HG02798 (cell line): ENCODE data around the gene MRPL9.

Source experiments
- ATAC-seq: cut with Tn5 transposase; IDR thresholded peaks from one replicate; pipeline ENCODE4 v1.9.1; 2021; ENCODE audit warnings: mild to moderate bottlenecking; ENCODE audit not compliant: unreplicated experiment, poor library complexity

Gene MRPL9

DNA sequence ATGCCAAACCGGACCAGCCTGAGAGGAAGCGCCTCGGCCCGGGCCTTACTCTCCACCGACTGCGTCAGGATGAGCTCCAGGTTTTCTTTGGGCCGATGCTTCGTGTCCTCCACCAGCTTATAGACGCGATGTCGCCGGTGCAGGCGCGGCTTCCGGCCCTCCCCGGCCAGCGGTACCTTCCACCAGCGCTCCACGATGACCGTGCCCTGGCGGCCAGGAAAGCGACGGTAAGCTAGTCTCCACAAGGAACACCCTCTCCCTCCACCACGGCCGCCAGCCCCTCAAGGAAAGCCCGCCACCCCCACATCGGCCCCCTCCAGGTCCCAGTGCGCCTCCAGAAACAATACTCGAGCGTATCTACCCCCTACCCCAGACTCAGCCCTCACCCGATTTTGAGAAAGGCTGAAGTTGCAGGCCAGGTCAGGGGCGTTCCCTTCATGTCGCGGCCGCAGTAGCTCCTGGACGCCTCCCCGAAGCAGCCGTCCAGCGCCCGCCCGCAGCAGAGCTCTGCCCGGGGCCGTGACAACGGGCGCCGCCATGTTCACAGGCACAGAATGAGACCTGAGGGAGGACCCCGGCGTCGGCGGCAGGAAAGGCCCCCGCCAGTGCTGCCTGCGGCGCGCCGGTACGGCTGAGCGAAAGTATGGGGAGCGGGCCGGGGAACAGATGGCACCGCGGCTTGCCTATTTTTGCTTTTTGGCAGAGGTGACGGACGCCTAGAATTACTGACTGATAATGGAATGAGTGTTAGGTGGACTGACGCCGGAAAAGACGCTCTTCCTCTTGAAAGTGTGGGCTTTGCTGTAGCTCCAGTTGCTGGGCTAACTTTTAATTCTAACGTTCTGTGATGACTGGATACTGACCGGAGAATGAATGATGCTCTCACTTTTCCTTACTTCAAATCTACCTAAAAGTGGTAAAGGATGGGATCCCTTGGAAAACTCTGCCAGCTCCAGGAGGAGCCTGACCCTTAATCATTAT, at the start of gene MRPL9:
Gene MRPL9 (minus strand): TSS at position 556 of the 981 bp plus-strand sequence. CDS start 17 bp downstream, at position 539.
- ATAC-seq, result peak; percentile 94

DNA sequence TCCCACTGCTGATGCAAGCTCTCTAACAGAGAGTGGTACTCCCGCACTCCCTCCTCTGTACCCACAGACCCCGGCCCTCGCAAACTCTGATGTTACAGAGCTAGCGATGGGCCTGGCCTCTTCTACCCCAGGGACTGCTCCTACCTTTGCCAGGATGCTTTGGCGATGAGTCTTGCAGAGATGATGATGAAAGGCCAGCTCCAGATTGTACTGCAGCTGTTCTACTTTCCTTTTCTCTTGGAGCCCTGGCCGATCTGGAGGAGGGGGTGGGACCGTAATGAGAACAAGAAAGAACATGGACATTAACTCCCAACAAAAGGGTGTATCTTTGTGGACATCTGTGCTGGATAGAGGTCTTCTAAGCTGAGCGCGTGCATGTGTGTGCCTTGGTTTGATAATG, 47.9 kb upstream of the MRPL9 start:
- ATAC-seq, result no peak

DNA sequence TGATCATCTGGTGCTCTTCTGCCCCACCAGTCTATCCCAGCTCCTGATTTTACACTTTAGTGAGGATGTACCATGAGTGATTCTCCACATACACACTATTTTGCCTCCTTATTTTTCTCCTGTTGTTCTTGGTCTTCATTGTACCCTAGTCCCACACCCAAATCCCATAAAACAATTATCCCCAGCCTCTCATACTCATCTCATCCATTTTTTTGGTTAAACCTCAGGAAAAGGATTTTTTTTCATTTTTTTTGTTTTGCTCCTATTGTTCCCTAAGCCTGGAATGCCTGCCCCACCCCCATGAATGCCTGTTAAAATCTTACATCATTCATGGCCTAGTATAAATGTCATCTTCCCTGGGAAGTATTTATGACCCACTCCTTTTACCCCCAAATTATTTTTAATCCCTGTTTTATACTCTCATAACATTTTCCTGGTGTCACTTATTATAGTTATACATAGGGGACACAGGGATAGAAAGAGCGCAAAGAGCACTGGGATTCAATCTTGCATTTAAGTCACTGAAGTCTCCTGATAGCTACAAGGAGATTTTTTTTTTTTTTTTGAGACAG, 46.8 kb upstream of the MRPL9 start:
- no peak for ATAC-seq

DNA sequence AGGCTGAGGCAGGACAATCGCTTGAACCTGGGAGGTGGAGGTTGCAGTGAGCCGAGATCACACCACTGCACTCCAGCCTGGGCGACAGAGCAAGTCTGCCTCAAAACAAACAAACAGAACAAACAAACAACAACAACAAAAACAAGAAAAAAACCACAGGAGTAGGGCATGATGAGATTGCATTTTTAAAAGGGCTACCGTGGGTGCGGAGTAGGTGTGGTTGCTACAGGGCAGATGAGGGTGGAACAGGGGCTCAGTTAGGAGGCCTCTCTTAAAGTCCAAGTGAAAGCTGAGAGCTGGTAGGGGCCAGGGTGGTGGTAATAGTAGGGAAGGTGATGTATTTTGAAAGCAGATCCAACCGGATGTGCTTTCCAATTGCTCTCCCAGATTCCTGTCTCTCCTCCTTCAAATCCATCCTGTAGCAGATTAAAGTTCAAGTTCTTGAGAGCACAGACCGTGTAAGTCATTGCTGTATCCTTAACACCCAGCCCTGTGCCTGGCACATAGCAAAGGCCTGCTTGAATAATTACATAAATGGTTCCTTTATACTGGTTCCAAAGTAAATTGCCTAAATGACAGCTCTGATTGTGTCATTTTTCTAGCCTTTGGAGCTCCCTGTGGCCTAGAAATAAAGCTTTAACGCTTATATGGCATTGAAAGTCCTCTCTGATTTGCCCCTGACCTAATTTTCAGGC, 46.1 kb upstream of the MRPL9 start:
- ATAC-seq, result no peak

DNA sequence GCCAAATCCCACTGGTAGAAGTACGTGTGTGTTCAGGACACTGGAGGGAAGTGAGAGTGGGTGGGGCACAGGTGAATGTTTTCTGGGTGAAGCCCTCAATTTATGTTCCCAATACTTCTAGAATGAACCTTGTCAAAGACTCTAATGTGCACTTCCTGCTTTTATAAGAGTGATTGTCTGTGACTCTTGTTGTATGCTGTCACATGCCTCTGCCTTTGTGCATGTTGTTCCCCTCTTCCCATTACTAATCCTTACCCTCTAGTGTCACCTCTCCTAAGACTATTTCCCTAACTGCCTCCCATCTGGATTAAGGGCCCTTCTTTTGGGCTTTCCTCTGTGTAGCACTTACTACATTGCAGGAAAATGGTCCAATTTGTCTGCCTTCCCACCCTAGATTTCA, 44.5 kb upstream of the MRPL9 start:
- ATAC-seq, result no peak

DNA sequence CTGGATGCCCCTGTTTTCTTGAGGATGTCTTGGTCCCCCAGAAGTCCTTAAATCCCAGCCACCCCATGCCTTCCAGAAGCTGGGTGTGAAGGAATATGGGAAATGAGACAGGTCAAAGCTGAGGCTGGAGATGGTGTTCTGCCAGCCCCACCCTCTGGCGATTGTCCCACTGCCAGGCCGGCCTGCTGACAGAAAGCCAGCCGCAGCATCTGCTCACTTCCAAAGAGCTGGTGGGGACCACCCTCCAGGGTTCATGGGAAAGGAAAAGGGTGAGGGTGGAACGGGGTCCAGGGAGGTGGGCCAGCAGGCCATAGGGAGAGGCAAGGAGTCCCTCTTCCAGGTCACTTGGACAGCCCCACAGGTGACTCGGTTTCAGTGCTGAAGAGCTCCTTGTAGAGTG, 43.8 kb upstream of the MRPL9 start:
- no peak for ATAC-seq

DNA sequence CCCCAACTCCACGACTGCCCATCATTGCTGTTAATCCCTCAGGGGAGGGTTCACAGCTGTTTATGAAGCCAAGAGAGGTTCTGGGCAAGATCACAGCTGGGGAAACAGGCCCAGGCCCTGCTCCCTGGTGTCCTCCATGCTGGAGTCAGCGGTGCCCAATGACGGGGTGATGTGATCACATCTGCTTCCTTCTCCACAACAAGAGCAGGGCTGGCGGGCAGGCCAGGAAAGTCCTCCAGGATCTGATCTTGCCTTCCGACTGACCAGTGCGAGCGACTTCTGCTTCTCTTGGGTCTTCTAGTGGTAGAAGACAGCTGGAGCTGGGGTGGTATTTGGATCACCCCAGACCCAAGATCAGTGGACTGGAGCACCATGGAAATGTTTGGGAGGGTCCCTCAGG, 42.9 kb upstream of the MRPL9 start:
- no peak for ATAC-seq

DNA sequence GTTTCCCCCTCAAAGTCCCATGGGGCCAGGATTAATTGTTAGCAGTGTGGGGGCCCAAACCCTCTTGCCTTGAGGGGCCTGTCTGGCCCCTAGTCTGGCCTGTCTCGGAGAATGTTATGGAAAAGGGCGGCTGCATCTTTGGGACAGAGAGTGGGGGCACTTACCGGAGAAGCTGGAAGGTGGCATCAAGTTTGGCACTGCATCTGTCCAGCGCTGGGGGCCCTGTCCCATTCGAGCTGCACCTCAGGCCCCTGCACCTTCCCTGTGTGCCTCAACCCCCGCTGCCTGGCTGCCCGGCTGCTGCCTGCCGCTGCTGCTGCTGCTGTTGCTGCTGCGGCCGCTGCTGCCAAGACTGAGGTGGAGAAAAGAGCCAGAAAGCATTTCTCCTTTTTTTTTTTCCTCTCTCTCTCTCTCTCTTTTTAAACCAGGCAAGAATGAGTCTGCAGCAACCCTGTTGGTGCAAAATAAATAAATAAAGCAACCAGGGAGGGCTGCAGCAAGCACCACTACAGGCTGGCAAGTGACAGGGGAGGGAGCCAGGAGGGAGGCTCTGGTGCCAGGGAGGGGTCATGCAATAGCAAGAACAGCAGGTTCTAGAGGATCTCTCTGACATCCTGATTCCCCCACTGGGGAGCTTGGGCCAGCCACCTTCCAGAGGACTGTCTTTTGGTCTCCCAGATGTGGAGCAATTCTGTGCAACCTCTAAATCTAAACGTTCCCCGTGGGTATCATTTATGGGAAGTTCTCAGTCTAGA, 41.9 kb upstream of the MRPL9 start, which contains the start of gene LINGO4:
Gene LINGO4 (minus strand): TSS at position 354 of the 755 bp plus-strand sequence. CDS start 2,715 bp downstream, outside the sequence.
- no peak for ATAC-seq

DNA sequence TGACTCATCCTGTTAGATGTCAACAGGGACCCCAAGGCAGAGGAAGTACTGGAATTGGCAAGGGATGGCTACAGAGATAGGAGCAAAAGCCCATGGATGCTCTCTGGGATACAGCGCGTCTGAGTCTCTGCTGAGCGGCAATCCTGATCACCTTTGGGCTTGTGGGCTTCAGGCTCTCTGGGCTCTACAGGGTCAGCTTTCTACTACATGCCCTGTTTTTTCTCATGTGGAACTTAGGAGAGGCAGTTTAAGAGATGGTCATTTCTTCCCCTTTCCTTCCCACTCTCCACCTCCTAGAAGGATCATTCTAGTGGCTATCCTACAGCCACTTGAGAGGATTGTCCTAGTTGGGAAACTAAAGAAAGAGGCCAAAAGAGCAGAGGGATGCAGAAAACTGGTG, 40.6 kb upstream of the MRPL9 start:
- ATAC-seq, result no peak

DNA sequence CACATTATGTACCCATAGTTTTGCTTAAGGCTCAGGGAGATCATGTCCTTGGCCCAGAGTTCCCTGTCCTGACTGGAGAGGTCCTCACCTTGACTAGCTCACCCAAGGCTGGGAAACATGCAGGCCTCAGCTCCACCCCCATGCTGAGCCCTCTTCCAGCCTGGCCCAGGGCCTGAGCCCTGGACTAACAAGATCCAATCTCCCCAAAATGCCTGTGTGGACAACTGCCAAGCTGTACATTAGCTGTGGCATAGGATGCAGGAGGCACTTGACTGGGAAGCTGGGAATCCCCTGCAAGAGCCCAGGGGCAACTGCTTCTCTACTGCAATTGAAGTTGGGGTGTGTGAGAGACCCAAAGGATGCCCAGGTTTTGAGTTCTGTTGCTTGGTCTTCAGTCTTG, 39.9 kb upstream of the MRPL9 start:
- ATAC-seq, result no peak

DNA sequence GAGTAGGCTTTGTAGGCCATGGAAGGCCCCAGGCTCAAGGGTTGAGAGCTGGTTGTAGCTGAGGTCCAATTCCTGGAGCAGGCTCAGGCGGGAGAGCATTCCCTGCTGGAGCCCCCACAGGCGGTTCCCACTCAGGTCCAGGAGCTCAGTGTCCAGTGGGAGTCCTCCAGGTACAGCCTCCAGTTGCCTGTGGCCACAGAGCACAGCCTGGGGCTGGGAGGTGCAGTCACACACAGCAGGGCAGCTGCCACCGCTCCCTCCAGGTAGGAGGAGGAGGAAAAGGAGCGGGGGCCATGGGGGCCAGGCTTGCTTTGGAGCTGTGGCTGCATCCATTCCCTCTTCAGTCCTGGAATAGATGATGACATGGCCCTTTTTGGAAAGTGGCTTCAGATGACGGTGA, 39.1 kb upstream of the MRPL9 start:
- no peak for ATAC-seq

DNA sequence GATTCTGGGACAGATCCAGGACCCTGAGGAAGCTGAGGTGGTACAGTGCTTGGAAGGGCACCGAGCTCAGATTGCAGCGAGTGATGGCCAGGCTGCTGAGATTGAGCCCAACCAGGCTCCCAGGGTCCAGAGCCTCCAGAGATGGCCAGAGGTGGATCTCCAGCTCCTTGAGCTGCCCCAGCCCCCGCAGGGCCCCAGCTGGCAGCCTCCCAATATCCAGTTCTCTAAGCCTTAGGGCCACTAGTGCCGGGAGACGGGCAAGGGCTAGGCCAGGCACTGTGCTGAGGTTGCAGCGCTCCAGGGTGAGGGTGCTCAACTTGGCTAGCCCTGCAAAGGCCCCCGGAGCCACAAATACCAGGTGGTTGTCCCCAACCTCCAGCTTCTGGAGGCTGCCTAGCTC, 38.5 kb upstream of the MRPL9 start:
- no peak for ATAC-seq

DNA sequence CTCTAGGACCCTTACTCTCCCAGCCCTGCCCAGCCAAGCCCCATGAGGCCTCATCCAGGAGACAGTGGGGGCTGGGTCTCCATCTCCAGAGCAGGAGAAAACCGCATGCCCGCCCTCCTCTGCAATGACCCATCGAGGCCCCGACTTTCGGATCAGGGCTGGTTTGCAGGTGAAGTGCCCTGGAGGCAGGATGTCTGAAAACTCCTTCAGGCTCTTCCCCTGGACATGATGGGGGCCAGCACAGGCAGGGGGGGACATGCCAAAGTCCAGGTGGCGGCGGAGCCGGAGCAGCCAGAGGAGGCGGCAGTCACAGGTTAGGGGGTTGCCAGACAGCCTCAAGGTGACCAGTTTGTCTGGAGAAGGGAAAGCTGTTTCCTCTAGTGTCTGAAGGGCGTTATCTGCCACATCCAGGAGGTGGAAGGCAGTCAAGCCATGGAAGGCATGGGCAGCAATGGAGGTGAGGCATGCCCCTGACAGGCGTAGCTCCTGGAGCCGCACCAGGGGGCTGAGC, 38.1 kb upstream of the MRPL9 start:
- no peak for ATAC-seq

DNA sequence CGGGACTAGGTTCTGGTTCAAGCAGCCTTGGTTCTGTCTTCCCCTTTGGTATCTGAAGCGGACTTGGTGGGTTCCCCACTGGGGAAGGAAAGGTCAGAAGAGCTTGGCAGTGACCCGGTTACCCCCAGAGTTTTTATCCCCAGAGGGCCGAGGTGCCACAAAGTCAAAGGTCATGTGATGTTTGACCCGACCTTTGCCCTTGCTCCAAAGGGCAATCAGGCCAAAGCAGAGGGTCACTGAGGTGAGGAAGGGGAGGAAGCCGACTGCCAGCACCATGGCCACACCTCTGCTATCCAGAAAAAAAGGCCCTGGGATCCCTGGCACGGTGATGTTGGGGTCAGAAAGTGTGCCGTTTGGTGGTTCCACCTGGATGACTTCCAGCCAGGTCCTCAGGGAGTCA, 37.5 kb upstream of the MRPL9 start:
- ATAC-seq, result no peak

DNA sequence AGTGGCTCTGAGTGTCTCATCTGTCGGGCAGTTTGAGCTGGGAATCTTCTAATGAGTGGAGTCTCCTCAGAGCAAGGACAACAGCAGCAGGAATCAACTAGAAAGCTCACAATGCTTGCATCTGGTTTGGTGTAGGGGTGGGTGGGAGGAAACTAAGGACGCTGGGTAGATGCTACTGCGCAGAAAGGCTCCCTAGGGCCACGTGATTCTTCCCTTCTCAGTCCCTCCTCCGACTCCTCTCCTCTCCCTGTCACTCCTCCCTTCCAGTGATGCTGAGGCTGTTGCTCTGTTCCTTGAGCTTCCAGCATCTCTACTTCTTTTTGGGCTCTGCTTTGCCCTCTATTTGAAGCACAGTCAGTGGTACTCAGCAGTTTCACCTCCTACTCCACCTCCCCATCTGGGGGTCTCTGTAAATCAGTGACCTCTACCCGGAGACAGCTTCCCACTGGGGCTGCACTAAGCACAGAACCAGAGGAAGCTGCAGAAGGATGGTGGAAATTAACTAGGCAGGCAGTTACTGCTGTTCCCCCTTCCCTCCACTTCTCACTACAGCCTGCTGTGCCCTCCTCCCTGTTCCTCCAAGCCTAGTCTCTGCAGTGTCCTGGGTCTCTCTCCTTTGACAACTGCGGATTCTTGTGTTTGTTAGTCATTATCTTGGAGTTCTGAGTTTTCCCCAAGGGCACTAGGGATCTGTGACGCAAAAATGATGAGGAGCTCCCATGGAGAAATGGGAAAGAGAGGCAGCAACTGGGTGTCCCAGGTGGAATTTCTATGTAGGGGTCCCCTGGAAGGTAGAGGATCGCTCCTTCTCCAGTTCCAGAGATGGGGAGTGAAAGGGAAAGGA, 36.1 kb upstream of the MRPL9 start:
- no peak for ATAC-seq

DNA sequence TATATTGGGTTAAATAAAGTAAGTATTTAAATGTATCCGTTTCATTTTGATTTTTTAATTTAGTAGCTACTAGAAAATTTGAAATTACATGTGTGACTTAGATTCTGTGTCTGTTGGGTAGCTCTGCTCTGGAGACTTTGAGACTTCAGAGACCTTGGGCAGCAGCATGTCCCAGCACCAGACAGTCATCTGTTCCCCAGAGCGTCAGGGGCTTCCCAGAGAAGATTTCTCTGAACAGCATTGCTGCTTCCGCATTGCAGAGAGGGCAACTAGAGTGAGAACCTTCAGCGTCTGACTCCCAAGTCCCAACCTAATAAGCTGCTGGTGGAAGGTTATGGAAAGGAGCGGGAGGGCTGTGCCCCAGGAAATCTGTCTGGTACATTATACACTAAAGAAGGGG, 35.3 kb upstream of the MRPL9 start:
- no peak for ATAC-seq

DNA sequence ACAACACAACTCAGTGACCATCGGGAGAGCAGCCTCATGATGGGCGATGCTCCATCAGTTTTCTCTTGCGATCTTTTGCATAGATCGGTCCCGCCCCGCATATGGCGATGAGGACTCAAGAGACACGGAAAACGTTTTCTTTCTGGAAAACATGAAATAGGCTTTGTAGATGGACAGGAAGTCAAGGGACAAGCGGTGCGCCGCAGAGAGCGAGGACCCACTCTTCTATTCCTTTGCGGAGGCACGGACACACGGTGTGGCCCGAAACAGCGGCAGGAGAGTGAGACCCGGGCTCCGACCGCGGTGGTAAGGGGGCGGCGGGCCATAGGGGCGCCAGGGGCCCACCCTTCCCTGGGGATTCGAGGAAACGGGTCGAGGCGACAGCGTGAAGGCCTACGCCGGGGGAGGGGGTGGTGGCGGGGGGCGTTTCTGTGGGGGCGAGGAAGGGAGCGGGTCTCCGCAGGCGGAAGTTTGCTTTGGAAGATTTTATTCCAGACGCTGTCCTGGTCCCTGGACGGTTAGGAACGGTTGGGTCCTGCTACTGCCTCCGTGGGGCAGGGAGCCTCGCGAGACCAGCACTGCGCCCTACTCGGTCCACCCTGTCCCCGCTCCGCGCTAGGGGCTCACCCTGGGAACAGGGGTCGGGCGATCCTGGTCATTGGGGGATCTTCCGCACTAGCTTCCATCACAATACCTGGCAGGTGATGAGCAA, 27.8 kb upstream of the MRPL9 start:
- ATAC-seq, result no peak

DNA sequence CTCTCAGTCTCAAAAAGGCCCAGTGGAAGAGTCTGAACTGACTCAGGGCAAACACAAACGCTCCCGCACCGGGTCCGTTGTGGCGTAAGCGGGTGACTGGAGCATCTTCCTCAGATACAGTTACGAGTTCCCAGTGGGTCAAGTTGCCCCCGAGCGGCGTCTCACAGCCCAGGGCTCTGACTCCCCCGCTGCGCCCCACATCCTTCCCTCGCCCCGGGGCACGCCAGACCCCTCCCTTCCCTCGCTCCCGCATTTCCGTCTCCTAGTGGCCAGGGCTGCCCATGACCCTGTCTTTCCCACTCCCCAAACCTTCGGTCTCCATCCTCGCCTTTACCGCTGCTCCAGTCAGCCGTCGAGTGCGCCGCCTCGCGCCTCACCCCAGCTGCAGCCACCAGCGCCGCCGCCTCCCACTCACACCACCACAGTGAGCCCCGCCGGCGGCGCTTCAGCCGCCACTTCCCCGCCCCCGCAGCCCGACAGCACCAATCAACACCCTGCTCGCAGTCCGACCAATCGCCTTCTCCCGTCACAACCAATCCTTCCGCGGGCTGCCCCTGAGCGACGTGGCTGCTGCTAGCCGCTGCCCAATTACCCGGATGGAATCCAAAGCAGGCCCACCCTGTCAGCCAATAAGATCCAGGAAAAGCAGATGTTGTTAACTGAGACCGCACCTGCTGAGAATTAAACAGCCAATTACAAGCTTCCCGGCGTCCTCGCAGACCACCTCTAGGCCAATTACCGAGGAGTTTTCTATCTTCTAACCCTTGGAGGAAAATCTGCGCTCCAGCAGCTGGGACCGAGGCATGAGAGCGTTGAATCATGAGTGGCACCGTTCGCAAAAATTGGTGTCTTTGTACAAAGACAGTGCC, 27.0 kb upstream of the MRPL9 start, which contains the start of gene TDRKH:
Gene TDRKH (minus strand): TSS at position 430 of the 869 bp plus-strand sequence. CDS start 7,478 bp downstream, outside the sequence.
- peak; percentile 97 for ATAC-seq
